Choroid plexus epithelial cell (primary cell): ENCODE measurements around the gene SPRED1.
"Not testable (repeated sequence)": the region's sequence is repeated elsewhere in the genome, so short reads cannot be mapped to it uniquely, and the experiment has no call there.

Experiments used
- DNase-seq: peaks from one replicate; pipeline ENCODE4 v3.0.0-alpha.2; 2010; ENCODE audit warnings: low read depth
- H3K4me3 ChIP-seq: 2 replicates; pipeline ENCODE4 v1.5.1; 2011; ENCODE audit warnings: low read depth, mild to moderate bottlenecking, control low read depth, low read length, moderate library complexity
- CTCF ChIP-seq: conservative IDR thresholded peaks from 2 replicates; pipeline ENCODE4 v1.5.1; 2011; ENCODE audit warnings: low read depth, mild to moderate bottlenecking, control low read depth, inconsistent platforms, low read length, moderate library complexity

The SPRED1 gene

GRCh38 chr15:38228618-38229017, 24.0 kb upstream of the SPRED1 start:
- no peak overlapping the region for H3K4me3 ChIP-seq
- DNase-seq, result no peak
- TF ChIP-seq CTCF, result no peak

- no peak for DNase-seq
- no peak overlapping the region for H3K4me3 ChIP-seq
- TF ChIP-seq CTCF, result no peak
These were observed 22.8 kb upstream of the SPRED1 start for GRCh38 chr15:38229705-38230310.

- DNase-seq, result no peak
- H3K4me3 ChIP-seq, result no peak overlapping the region
- no peak for TF ChIP-seq CTCF
These were observed 21.2 kb upstream of the SPRED1 start for GRCh38 chr15:38231436-38231835.

GRCh38 chr15:38237021-38237420, 15.6 kb upstream of the SPRED1 start:
- not testable (repeated sequence) for DNase-seq, H3K4me3 ChIP-seq

GRCh38 chr15:38238311-38238710, 14.3 kb upstream of the SPRED1 start:
- DNase-seq, result no peak
- no peak for TF ChIP-seq CTCF
- H3K4me3 ChIP-seq, result no peak overlapping the region

GRCh38 chr15:38242055-38242454, 10.6 kb upstream of the SPRED1 start:
- no peak for TF ChIP-seq CTCF
- H3K4me3 ChIP-seq, result no peak overlapping the region
- no peak for DNase-seq

- H3K4me3 ChIP-seq, result no peak overlapping the region
- TF ChIP-seq CTCF, result no peak
- no peak for DNase-seq
These were observed 9.2 kb upstream of the SPRED1 start for GRCh38 chr15:38243278-38244055.
